HCT116 (cell line): ENCODE results near the gene FOSB. TPM values are rescaled to one million over a fixed set of nuclear protein-coding genes. Genes with fewer than 3 reads are reported as not detected.

ENCODE experiments used
- ATAC-seq: fragments of 200-7000 bp; cut with Tn5 transposase; 2 replicates; pipeline ENCODE4 v1.9.1; 2020; ENCODE audit warnings: mild to moderate bottlenecking, moderate library complexity
- BruUV-seq: library from RNA; stranded (reverse); fragments of 400-500 nt; replicated peaks from 2 replicates; lab custom pipeline; 2021; lab: Mats Ljungman, UMichigan
- CTCF ChIA-PET: fragments of 300-600 bp; sonication (Branson Sonifier 250); formaldehyde crosslinking; loops from one replicate; lab custom pipeline; 2021; ENCODE audit warnings: antibody characterized with exemption; lab: Charles Lee
- POLR2A ChIA-PET: fragments of 300-600, 350-600 bp; sonication (Branson Sonifier 250); formaldehyde crosslinking; loops from one replicate; lab custom pipeline; 2021; ENCODE audit warnings: antibody characterized with exemption; lab: Charles Lee
- RAD21 ChIA-PET, 2 experiments: fragments of 300-600 bp; sonication (Branson Sonifier 250); formaldehyde crosslinking; loops; one replicate each; lab custom pipeline; 2023; ENCODE audit warnings: low total read pairs in 2 of 2; ENCODE audit not compliant: uncharacterized antibody in 2 of 2, unreplicated experiment in 2 of 2, low non-redundant PET in 1 of 2; lab: Charles Lee
- DNase-seq: peaks from one replicate; pipeline ENCODE4 v3.0.0-alpha.2; 2010; ENCODE audit warnings: low read depth, low spot score
- H2AFZ ChIP-seq: fragments of 200-600 bp; shearing (Covaris generic), sonication (generic); 2 replicates; pipeline ENCODE4 v1.6.1; 2017; ENCODE audit warnings: low read depth, mixed run types, mixed read lengths, antibody characterized with exemption, low read length; ENCODE audit not compliant: poor library complexity, severe bottlenecking
- H3K27ac ChIP-seq: 2 replicates; pipeline ENCODE4 v1.5.1; 2012; ENCODE audit warnings: low read depth, low read length
- H3K27me3 ChIP-seq: fragments of 200-600 bp; sonication (generic); 2 replicates; pipeline ENCODE4 v1.6.1; 2016; ENCODE audit warnings: mixed run types, low read length, mixed read lengths; ENCODE audit not compliant: insufficient read depth
- H3K36me3 ChIP-seq, 2 experiments: fragments of 200-500 bp in 1 of 2; fragments of 200-600 bp in 1 of 2; sonication (Bioruptor generic) in 1 of 2; sonication (generic) in 1 of 2; 2 replicates each; pipeline versions ENCODE4 v1.5.1 to v1.6.1; 2014 to 2016; ENCODE audit warnings: low read length in 2 of 2, inconsistent platforms in 1 of 2, mixed read lengths in 1 of 2, mixed run types in 1 of 2; ENCODE audit not compliant: insufficient read depth in 2 of 2, control insufficient read depth in 1 of 2
- H3K4me1 ChIP-seq, 2 experiments: fragments of 200-600 bp in 1 of 2; sonication (generic) in 1 of 2; 2 replicates each; pipeline versions ENCODE4 v1.5.1 to v1.6.1; 2012 to 2017; ENCODE audit warnings: low read length in 2 of 2, inconsistent platforms in 1 of 2, mild to moderate bottlenecking in 1 of 2, mixed read lengths in 1 of 2, mixed run types in 1 of 2, moderate library complexity in 1 of 2; ENCODE audit not compliant: insufficient read depth in 2 of 2, control insufficient read depth in 1 of 2
- H3K4me2 ChIP-seq: fragments of 200-600 bp; sonication (generic); 2 replicates; pipeline ENCODE4 v1.6.1; 2017; ENCODE audit warnings: mixed run types, low read length, mixed read lengths
- H3K4me3 ChIP-seq, 2 experiments: fragments of 200-600 bp in 1 of 2; sonication (generic) in 1 of 2; replicated peaks in 1 of 2; 2 replicates each; pipeline ENCODE4 v1.5.1; 2011 to 2016; ENCODE audit warnings: low read length in 2 of 2, control low read depth in 1 of 2, low read depth in 1 of 2, mild to moderate bottlenecking in 1 of 2, mixed read lengths in 1 of 2, mixed run types in 1 of 2
- H3K79me2 ChIP-seq: fragments of 200-600 bp; sonication (generic); 2 replicates; pipeline ENCODE4 v1.6.1; 2017; ENCODE audit warnings: mild to moderate bottlenecking, mixed run types, low read length, moderate library complexity, mixed read lengths; ENCODE audit not compliant: insufficient read depth
- H3K9ac ChIP-seq: fragments of 200-600 bp; sonication (generic); 2 replicates; pipeline ENCODE4 v1.6.1; 2016; ENCODE audit warnings: low read length, mixed read lengths
- H3K9me2 ChIP-seq: fragments of 200-600 bp; sonication (generic), shearing (Covaris generic); 2 replicates; pipeline ENCODE4 v1.6.1; 2017; ENCODE audit warnings: mixed run types, mild to moderate bottlenecking, moderate library complexity; ENCODE audit not compliant: insufficient read depth
- H3K9me3 ChIP-seq, 2 experiments: fragments of 200-500 bp in 1 of 2; fragments of 200-600 bp in 1 of 2; sonication (Bioruptor generic) in 1 of 2; sonication (generic) in 1 of 2; 2 replicates each; pipeline ENCODE4 v1.6.1; 2014 to 2017; ENCODE audit warnings: low read length in 2 of 2, mixed read lengths in 2 of 2, inconsistent platforms in 1 of 2, low read depth in 1 of 2, mild to moderate bottlenecking in 1 of 2, mixed run types in 1 of 2, moderate library complexity in 1 of 2; ENCODE audit not compliant: control insufficient read depth in 1 of 2, insufficient read depth in 1 of 2
- H4K20me1 ChIP-seq: fragments of 200-600 bp; sonication (generic), shearing (Covaris generic); 2 replicates; pipeline ENCODE4 v1.6.1; 2017; ENCODE audit warnings: mixed run types, mild to moderate bottlenecking, moderate library complexity; ENCODE audit not compliant: insufficient read depth
- CEBPB ChIP-seq: IDR thresholded peaks from 2 replicates; pipeline ENCODE4 v1.6.1; 2012; ENCODE audit warnings: low read depth
- EGR1 ChIP-seq: IDR thresholded peaks from 2 replicates; pipeline ENCODE4 v1.6.1; 2012; ENCODE audit warnings: low read depth
- ELF1 ChIP-seq: IDR thresholded peaks from 2 replicates; pipeline ENCODE4 v1.6.1; 2012; ENCODE audit warnings: low read depth, borderline replicate concordance
- EZH2 ChIP-seq: fragments of 200-600 bp; sonication (generic); IDR thresholded peaks from 2 replicates; pipeline ENCODE4 v1.6.1; 2017; ENCODE audit warnings: antibody characterized with exemption, mixed run types
- SIN3A ChIP-seq: IDR thresholded peaks from 2 replicates; pipeline ENCODE4 v1.6.1; 2012; ENCODE audit warnings: low read depth
- SP1 ChIP-seq: IDR thresholded peaks from 2 replicates; pipeline ENCODE4 v1.6.1; 2012; ENCODE audit warnings: low read depth
- SRF ChIP-seq: IDR thresholded peaks from 2 replicates; pipeline ENCODE4 v1.6.1; 2012; ENCODE audit warnings: low read depth
- YY1 ChIP-seq: IDR thresholded peaks from 2 replicates; pipeline ENCODE4 v1.6.1; 2011; ENCODE audit warnings: low read length, low read depth, moderate library complexity, mild to moderate bottlenecking; ENCODE audit not compliant: insufficient replicate concordance; ENCODE audit errors: extremely low read depth
- ZFX ChIP-seq: fragments of 450-650 bp; IDR thresholded peaks from 2 replicates; pipeline ENCODE4 v1.6.1; 2017
- intact Hi-C: fragments of 100-400 bp; cut with micrococcal nuclease; formaldehyde crosslinking; loops from 2 replicates; pipeline ENCODE4 v1.10.0; 2022
- total RNA-seq: library from RNA; stranded (reverse); gene quantifications from one replicate; pipeline ENCODE4 v1.2.1, GENCODE V29; 2021; ENCODE audit not compliant: unreplicated experiment
- TF ChIP-seq, protein P1 (sequence below): IDR thresholded peaks from 2 replicates; pipeline ENCODE4 v1.6.1; 2012
- TF ChIP-seq, protein P2 (sequence below): IDR thresholded peaks from 2 replicates; pipeline ENCODE4 v1.6.1; 2011; ENCODE audit warnings: mild to moderate bottlenecking, low read length, moderate library complexity; ENCODE audit not compliant: insufficient replicate concordance; ENCODE audit errors: extremely low read depth

Gene FOSB
- total RNA-seq, 1 experiment from 2014 or later: 12.6 TPM

DNA sequence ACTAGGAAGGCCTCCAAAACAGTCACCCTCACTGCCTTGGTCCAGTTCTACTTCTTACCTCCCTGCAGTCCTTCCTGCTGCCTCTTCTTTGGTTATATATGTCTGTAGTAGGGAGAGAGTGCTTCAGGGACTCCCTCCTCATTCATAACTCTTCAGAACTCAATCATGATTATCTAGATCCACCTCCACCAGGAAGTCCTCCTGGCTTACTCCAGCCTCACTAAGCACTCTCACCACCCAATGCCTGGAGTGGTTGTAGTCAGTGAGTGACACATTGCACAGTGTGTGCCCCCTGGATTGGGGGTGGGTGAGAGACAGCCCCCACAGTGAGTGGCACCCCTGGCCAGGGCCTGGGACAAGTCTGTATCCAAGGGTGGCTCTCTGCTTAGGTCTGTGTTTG, 10.0 kb upstream of the FOSB start:
- ChIA-PET RAD21 (no interaction called here), CTCF (no interaction called here), POLR2A (interaction anchor here (1.0 to 4.1 kb wide), 2 partner anchors 10 to 33 kb away, joined by 3 to 72 read pairs; partner anchors contain the start of gene FOSB)
- DNase-seq (no peak), ATAC-seq (no peak)
- intact Hi-C loops: no loop called here
- Histone ChIP-seq H3K27me3 (no peaks in the 10 kb centered on the region), H3K4me2 (no peak overlapping the region), H3K79me2 (no peaks in the 10 kb centered on the region), H2AFZ (no peak overlapping the region), H3K9me2 (no peaks in the 10 kb centered on the region), H3K27ac (no peak overlapping the region), H4K20me1 (no peaks in the 10 kb centered on the region), H3K4me3 (no peak overlapping the region), H3K36me3 (no peaks in the 10 kb centered on the region), H3K9ac (no peak overlapping the region), H3K9me3 (no peaks in the 10 kb centered on the region), H3K4me1 (peaks cover 22 to 44% of the 10 kb centered on the region in 2 experiments)
- no TSS peak for BruUV-seq
- TF ChIP-seq SP1 (no peak), ELF1 (no peak), CEBPB (no peak), SRF (no peak), EGR1 (no peak), ZFX (no peak), SIN3A (no peak), YY1 (no peak), EZH2 (no peak)
- TF ChIP-seq, protein P1, sequence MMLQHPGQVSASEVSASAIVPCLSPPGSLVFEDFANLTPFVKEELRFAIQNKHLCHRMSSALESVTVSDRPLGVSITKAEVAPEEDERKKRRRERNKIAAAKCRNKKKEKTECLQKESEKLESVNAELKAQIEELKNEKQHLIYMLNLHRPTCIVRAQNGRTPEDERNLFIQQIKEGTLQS: no peak
- TF ChIP-seq, protein P2, sequence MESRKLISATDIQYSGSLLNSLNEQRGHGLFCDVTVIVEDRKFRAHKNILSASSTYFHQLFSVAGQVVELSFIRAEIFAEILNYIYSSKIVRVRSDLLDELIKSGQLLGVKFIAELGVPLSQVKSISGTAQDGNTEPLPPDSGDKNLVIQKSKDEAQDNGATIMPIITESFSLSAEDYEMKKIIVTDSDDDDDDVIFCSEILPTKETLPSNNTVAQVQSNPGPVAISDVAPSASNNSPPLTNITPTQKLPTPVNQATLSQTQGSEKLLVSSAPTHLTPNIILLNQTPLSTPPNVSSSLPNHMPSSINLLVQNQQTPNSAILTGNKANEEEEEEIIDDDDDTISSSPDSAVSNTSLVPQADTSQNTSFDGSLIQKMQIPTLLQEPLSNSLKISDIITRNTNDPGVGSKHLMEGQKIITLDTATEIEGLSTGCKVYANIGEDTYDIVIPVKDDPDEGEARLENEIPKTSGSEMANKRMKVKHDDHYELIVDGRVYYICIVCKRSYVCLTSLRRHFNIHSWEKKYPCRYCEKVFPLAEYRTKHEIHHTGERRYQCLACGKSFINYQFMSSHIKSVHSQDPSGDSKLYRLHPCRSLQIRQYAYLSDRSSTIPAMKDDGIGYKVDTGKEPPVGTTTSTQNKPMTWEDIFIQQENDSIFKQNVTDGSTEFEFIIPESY: no peak
- TF ChIP-seq, all 23 proteins: peak for 0
